Activated CD4-positive, alpha-beta memory T cell treated with anti-CD3 and anti-CD28 coated beads for 36 hours (primary cell): ENCODE results near the gene LEFTY1. TPM values are rescaled to one million over a fixed set of nuclear protein-coding genes. Genes with fewer than 3 reads are reported as not detected.
A peak's percentile ranks its signal among the peaks of the same experiment; 100 is the strongest.

ENCODE experiments used
- CTCF ChIA-PET: fragments of 350-600 bp; sonication (Branson Sonifier 250); formaldehyde crosslinking; loops from one replicate; lab custom pipeline; 2021; ENCODE audit warnings: antibody characterized with exemption, inconsistent platforms; lab: Charles Lee
- POLR2A ChIA-PET: fragments of 350-600 bp; sonication (Branson Sonifier 250); formaldehyde crosslinking; loops from one replicate; lab custom pipeline; 2021; ENCODE audit warnings: antibody characterized with exemption; lab: Charles Lee
- DNase-seq: peaks from one replicate; pipeline ENCODE4 v3.0.0-alpha.2; 2020
- H3K27ac Mint-ChIP-seq: one replicate; pipeline ENCODE4 v1.8.0; 2021; ENCODE audit warnings: mixed read lengths
- H3K27me3 Mint-ChIP-seq: one replicate; pipeline ENCODE4 v1.8.0; 2021; ENCODE audit warnings: mixed read lengths
- H3K36me3 Mint-ChIP-seq: one replicate; pipeline ENCODE4 v1.8.0; 2021; ENCODE audit warnings: mixed read lengths
- H3K4me1 Mint-ChIP-seq: one replicate; pipeline ENCODE4 v1.8.0; 2021; ENCODE audit warnings: low read depth, mixed read lengths
- H3K4me3 Mint-ChIP-seq: one replicate; pipeline ENCODE4 v1.8.0; 2021; ENCODE audit warnings: mild to moderate bottlenecking, mixed read lengths
- H3K9me3 Mint-ChIP-seq: one replicate; pipeline ENCODE4 v1.8.0; 2021; ENCODE audit warnings: mixed read lengths
- intact Hi-C: fragments of 100-400 bp; cut with micrococcal nuclease; formaldehyde crosslinking; loops from one replicate; pipeline ENCODE4 v1.15.1; 2023
- total RNA-seq, 2 experiments: library from RNA; stranded (reverse); gene quantifications; one replicate each; pipeline ENCODE4 v1.2.3, GENCODE V29; 2021

The LEFTY1 gene
- total RNA-seq, 2 experiments from 2014 or later: 0.19 TPM; not detected in 1

DNA sequence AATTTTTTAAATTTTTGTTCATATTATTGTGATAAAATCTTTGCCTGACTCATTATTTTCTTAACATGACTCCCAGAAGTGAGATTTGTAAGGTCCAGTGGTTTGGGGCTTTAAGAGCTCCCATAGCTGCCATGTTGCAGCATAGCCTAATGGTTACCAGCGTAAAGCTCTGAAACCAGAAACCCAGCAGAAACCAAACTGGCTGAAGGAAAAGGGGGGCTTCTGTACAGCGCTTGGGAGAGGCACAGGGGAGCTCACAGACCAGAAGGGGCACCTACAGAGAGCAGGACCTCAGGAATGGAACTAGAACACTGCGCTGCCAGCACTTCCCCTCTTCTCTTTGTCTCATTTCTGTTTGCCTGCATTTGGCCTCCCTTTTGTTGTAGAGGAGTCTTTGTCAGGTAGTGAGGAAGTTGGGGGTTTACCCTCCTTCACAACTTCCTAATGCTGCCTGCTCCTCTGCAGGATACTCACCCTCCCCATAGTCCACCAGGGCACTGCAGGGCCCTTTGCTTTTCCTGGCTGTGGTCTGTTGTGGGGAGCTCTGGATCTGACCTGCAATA, 37.7 kb upstream of the LEFTY1 start:
- Mint-ChIP-seq H3K27me3 (no peaks in the 10 kb centered on the region), H3K4me1 (peaks cover 19% of the 10 kb centered on the region), H3K27ac (no peak overlapping the region), H3K9me3 (no peaks in the 10 kb centered on the region), H3K4me3 (no peak overlapping the region), H3K36me3 (peaks cover 7% of the 10 kb centered on the region)
- no peak for DNase-seq
- intact Hi-C loops: loop anchor here (10.0 kb wide), 1 partner anchor 138 kb away; the partner anchor contains the start of gene H3-3A
- ChIA-PET CTCF (interaction anchor here (1.0 to 1.2 kb wide), 3 partner anchors 8 to 86 kb away, joined by 3 to 4 read pairs (median 3); no protein-coding TSS in a partner anchor), POLR2A (interaction anchor here (1.2 kb wide), 1 partner anchor 149 kb away, joined by 3 read pairs; the partner anchor contains the start of gene SRP9)

GRCh38 chr1:225923692-225924555, 35.0 kb upstream of the LEFTY1 start, which contains the start of gene PYCR2:
Gene PYCR2, minus strand, starts transcription at chr1:225924250. Its CDS starts 140 bp downstream, at chr1:225924110.
- Mint-ChIP-seq H3K4me1 (peaks cover 37% of the 10 kb centered on the region), H3K9me3 (no peaks in the 10 kb centered on the region), H3K36me3 (peaks cover 28% of the 10 kb centered on the region), H3K27ac (peak within 1 kb of the TSS; percentile 92), H3K27me3 (no peaks in the 10 kb centered on the region), H3K4me3 (peak within 1 kb of the TSS; percentile 95)
- peak; percentile 97 for DNase-seq
- CTCF ChIA-PET: interaction anchor here (1.0 to 2.6 kb wide), 8 partner anchors 13 to 451 kb away, joined by 3 to 17 read pairs (median 6); partner anchors contain the start of genes SRP9 and TMEM63A
- POLR2A ChIA-PET: interaction anchor here (1.0 to 3.6 kb wide), 14 partner anchors 13 to 463 kb away, joined by 3 to 20 read pairs (median 5); partner anchors contain the start of genes SDE2, SRP9 and TMEM63A
- intact Hi-C loops: loop anchor here (1.0 to 10.0 kb wide), 7 partner anchors 27 to 479 kb away; partner anchors contain the start of genes H3-3A, SDE2, SRP9 and TMEM63A

DNA sequence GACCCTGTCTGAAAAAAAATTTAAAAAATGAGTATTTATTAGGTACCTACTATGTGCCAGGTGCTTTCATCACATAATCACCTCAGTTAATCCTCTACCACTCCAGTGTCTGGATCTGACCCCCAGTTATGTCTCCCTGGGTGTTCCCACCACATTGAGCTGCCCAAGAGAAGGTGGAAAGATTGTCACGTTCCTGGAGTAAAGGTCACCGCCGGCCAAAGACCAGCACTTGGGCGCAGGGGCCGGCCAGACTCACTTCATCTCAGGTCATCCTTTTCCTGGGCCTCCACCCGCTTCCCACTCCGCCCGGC, 34.4 kb upstream of the LEFTY1 start:
- Mint-ChIP-seq H3K36me3 (peaks cover 31% of the 10 kb centered on the region), H3K4me1 (peaks cover 36% of the 10 kb centered on the region), H3K27ac (peak overlapping the region; percentile 92), H3K4me3 (peak overlapping the region; percentile 95), H3K9me3 (no peaks in the 10 kb centered on the region), H3K27me3 (no peaks in the 10 kb centered on the region)
- POLR2A ChIA-PET: interaction anchor here (1.0 to 3.6 kb wide), 13 partner anchors 13 to 462 kb away, joined by 3 to 20 read pairs (median 6); partner anchors contain the start of genes SDE2, SRP9 and TMEM63A
- no peak for DNase-seq
- CTCF ChIA-PET: interaction anchor here (1.3 to 2.6 kb wide), 5 partner anchors 12 to 449 kb away, joined by 6 to 17 read pairs (median 7); partner anchors contain the start of genes SRP9 and TMEM63A
- intact Hi-C loops: loop anchor here (10.0 kb wide), 1 partner anchor 141 kb away; the partner anchor contains the start of gene H3-3A

GRCh38 chr1:225921734-225922709, 33.1 kb upstream of the LEFTY1 start:
- peak overlapping the region; percentile 95 for H3K4me3 Mint-ChIP-seq
- intact Hi-C loops: loop anchor here (10.0 kb wide), 1 partner anchor 143 kb away; the partner anchor contains the start of gene H3-3A
- no peak for DNase-seq
- ChIA-PET POLR2A (interaction anchor here (1.1 to 3.6 kb wide), 2 partner anchors 24 to 37 kb away, joined by 3 to 14 read pairs; no protein-coding TSS in a partner anchor), CTCF (interaction anchor here (0.8 to 1.6 kb wide), 2 partner anchors 145 to 447 kb away, joined by 3 to 6 read pairs; partner anchors contain the start of gene SRP9)
- no peaks in the 10 kb centered on the region for H3K9me3 Mint-ChIP-seq
- H3K27ac Mint-ChIP-seq: no peak overlapping the region
- peaks cover 34% of the 10 kb centered on the region for H3K4me1 Mint-ChIP-seq
- no peaks in the 10 kb centered on the region for H3K27me3 Mint-ChIP-seq
- peaks cover 40% of the 10 kb centered on the region for H3K36me3 Mint-ChIP-seq

- no peaks in the 10 kb centered on the region for H3K27me3 Mint-ChIP-seq
- intact Hi-C loops: loop anchor here (10.0 kb wide), 1 partner anchor 145 kb away; the partner anchor contains the start of gene H3-3A
- H3K4me3 Mint-ChIP-seq: peak overlapping the region; percentile 13
- ChIA-PET CTCF (interaction anchor here (0.7 to 1.4 kb wide), 2 partner anchors 9 to 43 kb away, joined by 3 to 5 read pairs; no protein-coding TSS in a partner anchor), POLR2A (interaction anchor here (1.0 kb wide), 1 partner anchor 37 kb away, joined by 5 read pairs; no protein-coding TSS in a partner anchor)
- peaks cover 32% of the 10 kb centered on the region for H3K4me1 Mint-ChIP-seq
- H3K36me3 Mint-ChIP-seq: peaks cover 43% of the 10 kb centered on the region
- peak overlapping the region; percentile 74 for H3K27ac Mint-ChIP-seq
- H3K9me3 Mint-ChIP-seq: no peaks in the 10 kb centered on the region
- DNase-seq: peak; percentile 72
These were observed 31.0 kb upstream of the LEFTY1 start for GRCh38 chr1:225919906-225920305.

DNA sequence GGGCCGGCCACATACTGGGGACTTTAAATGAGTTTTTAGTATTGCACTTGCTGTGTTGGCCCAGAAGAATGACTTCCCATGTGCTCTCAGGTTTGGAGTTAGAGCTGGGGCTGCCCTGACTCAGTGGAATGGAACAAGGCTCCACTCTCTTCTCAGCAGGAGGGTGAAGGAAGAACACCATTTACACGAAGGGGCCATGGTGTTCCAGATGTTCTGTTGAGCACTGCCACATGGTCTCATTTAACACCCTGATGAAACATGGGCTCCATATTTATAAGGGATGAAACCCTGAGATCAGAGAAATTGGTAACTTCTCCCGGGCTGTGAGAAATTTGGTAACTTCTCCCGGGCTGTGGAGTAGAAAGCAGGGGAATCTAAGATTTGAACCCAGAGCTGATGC, 29.3 kb upstream of the LEFTY1 start:
- Mint-ChIP-seq H3K4me3 (no peak overlapping the region), H3K36me3 (peaks cover 42% of the 10 kb centered on the region), H3K27ac (no peak overlapping the region), H3K9me3 (no peaks in the 10 kb centered on the region), H3K4me1 (peaks cover 32% of the 10 kb centered on the region), H3K27me3 (no peaks in the 10 kb centered on the region)
- no peak for DNase-seq
- intact Hi-C loops: no loop called here
- CTCF ChIA-PET: interaction anchor here (1.0 kb wide), 1 partner anchor 444 kb away, joined by 3 read pairs; no protein-coding TSS in a partner anchor
- POLR2A ChIA-PET: no interaction called here

DNA sequence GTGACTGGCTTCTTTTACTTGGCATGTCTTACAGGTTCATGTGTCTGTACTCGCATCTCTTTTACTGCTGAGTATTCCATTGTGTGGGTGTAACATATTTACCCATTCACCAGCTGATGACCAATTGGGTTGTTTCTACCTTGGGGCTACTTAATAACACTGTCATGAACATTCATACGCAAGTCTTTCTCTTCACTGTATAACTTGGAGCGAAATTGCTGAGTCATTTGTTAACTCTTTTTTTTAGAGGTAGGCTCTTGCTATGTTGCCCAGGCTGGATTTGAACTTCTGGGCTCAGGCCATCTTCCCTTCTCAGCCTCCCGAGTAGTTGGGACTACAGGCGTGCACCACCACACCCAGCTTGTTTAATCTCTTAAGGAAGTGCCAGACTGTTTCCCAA, 28.6 kb upstream of the LEFTY1 start:
- H3K4me3 Mint-ChIP-seq: no peak overlapping the region
- no peak overlapping the region for H3K27ac Mint-ChIP-seq
- no peaks in the 10 kb centered on the region for H3K9me3 Mint-ChIP-seq
- H3K4me1 Mint-ChIP-seq: peaks cover 27% of the 10 kb centered on the region
- H3K36me3 Mint-ChIP-seq: peaks cover 38% of the 10 kb centered on the region
- POLR2A ChIA-PET: no interaction called here
- intact Hi-C loops: no loop called here
- H3K27me3 Mint-ChIP-seq: no peaks in the 10 kb centered on the region
- DNase-seq: no peak
- CTCF ChIA-PET: no interaction called here

- ChIA-PET CTCF (no interaction called here), POLR2A (no interaction called here)
- no peaks in the 10 kb centered on the region for H3K27me3 Mint-ChIP-seq
- H3K4me3 Mint-ChIP-seq: no peak overlapping the region
- no peak overlapping the region for H3K27ac Mint-ChIP-seq
- no peak for DNase-seq
- intact Hi-C loops: no loop called here
- H3K9me3 Mint-ChIP-seq: no peaks in the 10 kb centered on the region
- peaks cover 36% of the 10 kb centered on the region for H3K36me3 Mint-ChIP-seq
- H3K4me1 Mint-ChIP-seq: peaks cover 23% of the 10 kb centered on the region
These were observed 28.2 kb upstream of the LEFTY1 start for GRCh38 chr1:225917101-225917500.

DNA sequence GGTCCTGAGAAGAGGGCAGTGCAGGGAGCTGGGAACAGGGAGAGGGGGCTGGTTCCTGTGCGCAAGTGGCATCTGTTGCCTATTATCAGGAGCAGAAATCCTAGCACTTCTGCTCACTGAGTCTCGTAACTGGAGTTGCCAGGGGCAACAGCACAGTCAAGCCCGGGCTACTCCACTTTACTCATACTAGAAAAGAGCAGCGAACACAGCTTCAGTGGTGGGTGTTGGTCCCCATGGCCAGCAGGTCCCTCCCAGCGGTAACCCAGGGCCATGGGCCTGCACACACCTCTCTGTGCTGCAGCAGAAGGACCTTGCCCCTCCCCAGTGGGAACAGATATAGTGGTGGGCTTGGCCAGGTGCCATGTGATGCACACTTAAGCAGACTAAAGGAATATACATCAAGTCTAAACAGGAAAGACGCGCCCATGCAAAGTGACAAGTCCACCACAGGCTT, 26.6 kb upstream of the LEFTY1 start:
- intact Hi-C loops: no loop called here
- H3K4me1 Mint-ChIP-seq: peaks cover 21% of the 10 kb centered on the region
- H3K27ac Mint-ChIP-seq: no peak overlapping the region

GRCh38 chr1:225914947-225915346, 26.0 kb upstream of the LEFTY1 start:
- no peak for DNase-seq
- H3K27me3 Mint-ChIP-seq: no peaks in the 10 kb centered on the region
- ChIA-PET CTCF (interaction anchor here (3.1 kb wide), 1 partner anchor 441 kb away, joined by 7 read pairs; no protein-coding TSS in a partner anchor), POLR2A (no interaction called here)
- H3K4me3 Mint-ChIP-seq: no peak overlapping the region
- no peaks in the 10 kb centered on the region for H3K9me3 Mint-ChIP-seq
- intact Hi-C loops: loop anchor here (5.0 kb wide), 1 partner anchor 48 kb away; no protein-coding TSS in a partner anchor
- H3K4me1 Mint-ChIP-seq: peaks cover 21% of the 10 kb centered on the region
- H3K36me3 Mint-ChIP-seq: peaks cover 22% of the 10 kb centered on the region
- H3K27ac Mint-ChIP-seq: no peak overlapping the region

More for the DNA sequence above, 26.6 kb upstream of the LEFTY1 start:
- Mint-ChIP-seq H3K36me3 (peaks cover 26% of the 10 kb centered on the region), H3K27me3 (no peaks in the 10 kb centered on the region), H3K9me3 (no peaks in the 10 kb centered on the region), H3K4me3 (no peak overlapping the region)
- no peak for DNase-seq
- ChIA-PET POLR2A (interaction anchor here (0.7 kb wide), 1 partner anchor 32 kb away, joined by 3 read pairs; no protein-coding TSS in a partner anchor), CTCF (interaction anchor here (3.1 kb wide), 1 partner anchor 442 kb away, joined by 7 read pairs; no protein-coding TSS in a partner anchor)
